WTC11 (cell line): ENCODE results near the gene ABHD6. TPM values are rescaled to one million over a fixed set of nuclear protein-coding genes. Genes with fewer than 3 reads are reported as not detected.

Source experiments
- ATF1 ChIP-seq: sonication (generic); formaldehyde crosslinking; IDR thresholded peaks from 2 replicates; pipeline ENCODE4 v1.8.1; 2023; ENCODE audit warnings: mild to moderate bottlenecking, moderate library complexity, missing genetic modification reagents
- CREM ChIP-seq: sonication (generic); formaldehyde crosslinking; IDR thresholded peaks from 2 replicates; pipeline ENCODE4 v1.8.1; 2022; ENCODE audit warnings: mild to moderate bottlenecking, missing genetic modification reagents, moderate library complexity
- ELF4 ChIP-seq: sonication (generic); formaldehyde crosslinking; IDR thresholded peaks from 2 replicates; pipeline ENCODE4 v1.8.1; 2022; ENCODE audit warnings: low read depth, mild to moderate bottlenecking, moderate library complexity, missing genetic modification reagents
- EMX1 ChIP-seq: fragments of 250-450 bp; sonication (Bioruptor Pico); IDR thresholded peaks from 2 replicates; pipeline ENCODE4 v1.8.0; 2021; ENCODE audit warnings: mild to moderate bottlenecking
- ETV6 ChIP-seq: sonication (generic); formaldehyde crosslinking; IDR thresholded peaks from 2 replicates; pipeline ENCODE4 v1.8.1; 2022; ENCODE audit warnings: mild to moderate bottlenecking, missing genetic modification reagents
- JUN ChIP-seq: sonication (generic); formaldehyde crosslinking; IDR thresholded peaks from 2 replicates; pipeline ENCODE4 v1.8.0; 2023; ENCODE audit warnings: mild to moderate bottlenecking, missing genetic modification reagents
- MYBL2 ChIP-seq: sonication (generic); formaldehyde crosslinking; IDR thresholded peaks from 2 replicates; pipeline ENCODE4 v1.8.1; 2023; ENCODE audit warnings: mild to moderate bottlenecking, moderate library complexity, missing genetic modification reagents
- NFE2L1 ChIP-seq: sonication (generic); formaldehyde crosslinking; IDR thresholded peaks from 2 replicates; pipeline ENCODE4 v1.8.1; 2023; ENCODE audit warnings: missing genetic modification reagents
- NR1H2 ChIP-seq: sonication (generic); formaldehyde crosslinking; IDR thresholded peaks from 2 replicates; pipeline ENCODE4 v1.9.0; 2021; ENCODE audit warnings: mild to moderate bottlenecking, moderate library complexity, missing genetic modification reagents
- NR3C1 ChIP-seq: sonication (generic); formaldehyde crosslinking; conservative IDR thresholded peaks from 2 replicates; pipeline ENCODE4 v1.8.1; 2023; ENCODE audit warnings: low read depth, mild to moderate bottlenecking, missing genetic modification reagents
- RELA ChIP-seq: sonication (generic); formaldehyde crosslinking; IDR thresholded peaks from 2 replicates; pipeline ENCODE4 v1.8.1; 2022; ENCODE audit warnings: missing genetic modification reagents, mild to moderate bottlenecking, borderline replicate concordance
- SMAD3 ChIP-seq: sonication (generic); formaldehyde crosslinking; IDR thresholded peaks from 2 replicates; pipeline ENCODE4 v1.8.0; 2022; ENCODE audit warnings: missing genetic modification reagents, mild to moderate bottlenecking, borderline replicate concordance
- ZNF232 ChIP-seq: sonication (generic); formaldehyde crosslinking; IDR thresholded peaks from 2 replicates; pipeline ENCODE4 v1.8.0; 2022; ENCODE audit warnings: mild to moderate bottlenecking, missing genetic modification reagents
- ZNF416 ChIP-seq: fragments of 250-450 bp; sonication (Bioruptor Pico); IDR thresholded peaks from 2 replicates; pipeline ENCODE4 v1.9.0; 2021; ENCODE audit warnings: mild to moderate bottlenecking, inconsistent platforms
- ZNF423 ChIP-seq: fragments of 250-450 bp; sonication (Bioruptor Pico); IDR thresholded peaks from 2 replicates; pipeline ENCODE4 v2.1.2; 2022; ENCODE audit warnings: mild to moderate bottlenecking, moderate library complexity
- total RNA-seq: library from RNA; stranded (reverse); gene quantifications from 3 replicates; pipeline ENCODE4 v1.2.3, GENCODE V29; 2021
- TF ChIP-seq, protein P1 (sequence below): sonication (generic); formaldehyde crosslinking; IDR thresholded peaks from 2 replicates; pipeline ENCODE4 v1.8.1; 2023; ENCODE audit warnings: mild to moderate bottlenecking, missing genetic modification reagents, moderate library complexity
- TF ChIP-seq, protein P2 (sequence below): sonication (generic); formaldehyde crosslinking; conservative IDR thresholded peaks from 2 replicates; pipeline ENCODE4 v1.8.1; 2023; ENCODE audit warnings: mild to moderate bottlenecking, low read depth, missing genetic modification reagents, moderate library complexity
- TF ChIP-seq, protein P3 (sequence below): sonication (generic); formaldehyde crosslinking; IDR thresholded peaks from 2 replicates; pipeline ENCODE4 v1.8.0; 2022; ENCODE audit warnings: mild to moderate bottlenecking, missing genetic modification reagents
- TF ChIP-seq, protein P4 (sequence below): sonication (generic); formaldehyde crosslinking; IDR thresholded peaks from 2 replicates; pipeline ENCODE4 v1.8.1; 2023; ENCODE audit warnings: mild to moderate bottlenecking, moderate library complexity, missing genetic modification reagents
- TF ChIP-seq, protein P5 (sequence below): sonication (generic); formaldehyde crosslinking; IDR thresholded peaks from 2 replicates; pipeline ENCODE4 v1.8.1; 2023; ENCODE audit warnings: mild to moderate bottlenecking, missing genetic modification reagents, moderate library complexity
- TF ChIP-seq, protein P6 (sequence below): fragments of 250-450 bp; sonication (Bioruptor Pico); conservative IDR thresholded peaks from 2 replicates; pipeline ENCODE4 v1.9.0; 2021; ENCODE audit warnings: mild to moderate bottlenecking
- TF ChIP-seq, protein P7 (sequence below): sonication (generic); formaldehyde crosslinking; IDR thresholded peaks from 2 replicates; pipeline ENCODE4 v1.8.1; 2022; ENCODE audit warnings: missing genetic modification reagents, borderline replicate concordance
- TF ChIP-seq, protein P8 (sequence below): sonication (generic); formaldehyde crosslinking; IDR thresholded peaks from 2 replicates; pipeline ENCODE4 v1.8.0; 2022; ENCODE audit warnings: mild to moderate bottlenecking, missing genetic modification reagents
- TF ChIP-seq, protein P9 (sequence below): fragments of 250-450 bp; sonication (Bioruptor Pico); IDR thresholded peaks from 2 replicates; pipeline ENCODE4 v1.8.0; 2021; ENCODE audit warnings: mild to moderate bottlenecking

ABHD6 gene
- total RNA-seq, 1 experiment from 2014 or later: 5.4 TPM

DNA sequence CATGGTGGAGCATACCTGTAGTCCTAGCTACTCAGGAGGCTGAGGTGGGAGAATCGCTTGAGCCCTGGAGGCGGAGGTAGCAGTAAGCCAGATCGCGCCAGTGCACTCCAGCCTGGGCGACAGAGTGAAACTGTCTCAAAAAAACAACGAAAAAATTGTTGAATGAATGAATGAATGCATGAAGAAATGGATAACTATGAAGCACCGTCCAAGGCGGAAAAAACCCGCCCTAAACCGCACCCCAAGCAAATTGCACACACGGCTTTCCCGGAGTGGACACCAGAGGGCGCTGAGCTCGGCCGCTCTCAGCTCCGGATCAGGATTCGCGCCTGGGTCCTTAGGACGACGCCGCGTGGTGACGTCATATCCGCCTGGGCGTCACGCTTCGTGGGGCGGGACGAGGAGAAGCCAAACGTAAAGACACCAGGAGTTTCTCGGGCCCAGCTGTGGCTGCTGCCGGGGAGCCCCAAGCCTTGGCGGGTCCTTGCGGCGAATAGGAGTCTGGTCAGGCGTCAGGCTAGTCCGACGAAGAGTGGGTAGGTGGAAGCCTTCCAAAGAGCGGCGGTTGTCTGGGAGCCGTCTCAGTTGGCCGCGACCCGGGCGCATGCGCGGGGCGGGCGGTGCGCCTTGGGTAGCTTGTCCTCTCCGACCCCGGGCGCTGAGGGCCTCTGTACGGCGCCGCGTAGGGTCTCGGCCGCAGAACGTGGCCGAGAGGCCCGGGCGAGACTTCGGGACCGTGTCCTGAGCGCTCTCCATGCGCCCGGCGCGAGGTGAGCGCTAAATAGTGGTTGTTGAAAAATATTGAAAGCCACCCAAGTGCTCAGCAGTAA is 68.5 kb downstream of the ABHD6 start, which contains the start of the genes HTD2 and RPP14 (continued):
- TF ChIP-seq, protein P1, sequence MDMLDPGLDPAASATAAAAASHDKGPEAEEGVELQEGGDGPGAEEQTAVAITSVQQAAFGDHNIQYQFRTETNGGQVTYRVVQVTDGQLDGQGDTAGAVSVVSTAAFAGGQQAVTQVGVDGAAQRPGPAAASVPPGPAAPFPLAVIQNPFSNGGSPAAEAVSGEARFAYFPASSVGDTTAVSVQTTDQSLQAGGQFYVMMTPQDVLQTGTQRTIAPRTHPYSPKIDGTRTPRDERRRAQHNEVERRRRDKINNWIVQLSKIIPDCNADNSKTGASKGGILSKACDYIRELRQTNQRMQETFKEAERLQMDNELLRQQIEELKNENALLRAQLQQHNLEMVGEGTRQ (CRISPR knock-in tag): no peak
- TF ChIP-seq ATF1 (CRISPR knock-in tag): no peak; the same call in 1 of the 2 replicates
- TF ChIP-seq, protein P2, sequence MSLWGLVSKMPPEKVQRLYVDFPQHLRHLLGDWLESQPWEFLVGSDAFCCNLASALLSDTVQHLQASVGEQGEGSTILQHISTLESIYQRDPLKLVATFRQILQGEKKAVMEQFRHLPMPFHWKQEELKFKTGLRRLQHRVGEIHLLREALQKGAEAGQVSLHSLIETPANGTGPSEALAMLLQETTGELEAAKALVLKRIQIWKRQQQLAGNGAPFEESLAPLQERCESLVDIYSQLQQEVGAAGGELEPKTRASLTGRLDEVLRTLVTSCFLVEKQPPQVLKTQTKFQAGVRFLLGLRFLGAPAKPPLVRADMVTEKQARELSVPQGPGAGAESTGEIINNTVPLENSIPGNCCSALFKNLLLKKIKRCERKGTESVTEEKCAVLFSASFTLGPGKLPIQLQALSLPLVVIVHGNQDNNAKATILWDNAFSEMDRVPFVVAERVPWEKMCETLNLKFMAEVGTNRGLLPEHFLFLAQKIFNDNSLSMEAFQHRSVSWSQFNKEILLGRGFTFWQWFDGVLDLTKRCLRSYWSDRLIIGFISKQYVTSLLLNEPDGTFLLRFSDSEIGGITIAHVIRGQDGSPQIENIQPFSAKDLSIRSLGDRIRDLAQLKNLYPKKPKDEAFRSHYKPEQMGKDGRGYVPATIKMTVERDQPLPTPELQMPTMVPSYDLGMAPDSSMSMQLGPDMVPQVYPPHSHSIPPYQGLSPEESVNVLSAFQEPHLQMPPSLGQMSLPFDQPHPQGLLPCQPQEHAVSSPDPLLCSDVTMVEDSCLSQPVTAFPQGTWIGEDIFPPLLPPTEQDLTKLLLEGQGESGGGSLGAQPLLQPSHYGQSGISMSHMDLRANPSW (CRISPR knock-in tag): no peak
- TF ChIP-seq NFE2L1 (CRISPR knock-in tag): no peak; the same call in 1 of the 2 replicates
- no peak for TF ChIP-seq NR1H2 (CRISPR knock-in tag)
- TF ChIP-seq, protein P3, sequence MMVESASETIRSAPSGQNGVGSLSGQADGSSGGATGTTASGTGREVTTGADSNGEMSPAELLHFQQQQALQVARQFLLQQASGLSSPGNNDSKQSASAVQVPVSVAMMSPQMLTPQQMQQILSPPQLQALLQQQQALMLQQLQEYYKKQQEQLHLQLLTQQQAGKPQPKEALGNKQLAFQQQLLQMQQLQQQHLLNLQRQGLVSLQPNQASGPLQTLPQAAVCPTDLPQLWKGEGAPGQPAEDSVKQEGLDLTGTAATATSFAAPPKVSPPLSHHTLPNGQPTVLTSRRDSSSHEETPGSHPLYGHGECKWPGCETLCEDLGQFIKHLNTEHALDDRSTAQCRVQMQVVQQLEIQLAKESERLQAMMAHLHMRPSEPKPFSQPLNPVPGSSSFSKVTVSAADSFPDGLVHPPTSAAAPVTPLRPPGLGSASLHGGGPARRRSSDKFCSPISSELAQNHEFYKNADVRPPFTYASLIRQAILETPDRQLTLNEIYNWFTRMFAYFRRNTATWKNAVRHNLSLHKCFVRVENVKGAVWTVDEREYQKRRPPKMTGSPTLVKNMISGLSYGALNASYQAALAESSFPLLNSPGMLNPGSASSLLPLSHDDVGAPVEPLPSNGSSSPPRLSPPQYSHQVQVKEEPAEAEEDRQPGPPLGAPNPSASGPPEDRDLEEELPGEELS: no peak; the same call in 1 of the 2 replicates
- TF ChIP-seq ZNF416 (CRISPR knock-in tag): no peak
- TF ChIP-seq, protein P4, sequence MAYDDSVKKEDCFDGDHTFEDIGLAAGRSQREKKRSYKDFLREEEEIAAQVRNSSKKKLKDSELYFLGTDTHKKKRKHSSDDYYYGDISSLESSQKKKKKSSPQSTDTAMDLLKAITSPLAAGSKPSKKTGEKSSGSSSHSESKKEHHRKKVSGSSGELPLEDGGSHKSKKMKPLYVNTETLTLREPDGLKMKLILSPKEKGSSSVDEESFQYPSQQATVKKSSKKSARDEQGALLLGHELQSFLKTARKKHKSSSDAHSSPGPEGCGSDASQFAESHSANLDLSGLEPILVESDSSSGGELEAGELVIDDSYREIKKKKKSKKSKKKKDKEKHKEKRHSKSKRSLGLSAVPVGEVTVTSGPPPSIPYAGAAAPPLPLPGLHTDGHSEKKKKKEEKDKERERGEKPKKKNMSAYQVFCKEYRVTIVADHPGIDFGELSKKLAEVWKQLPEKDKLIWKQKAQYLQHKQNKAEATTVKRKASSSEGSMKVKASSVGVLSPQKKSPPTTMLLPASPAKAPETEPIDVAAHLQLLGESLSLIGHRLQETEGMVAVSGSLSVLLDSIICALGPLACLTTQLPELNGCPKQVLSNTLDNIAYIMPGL (CRISPR knock-in tag): peak; percentile 88
- peak; percentile 94 for TF ChIP-seq ETV6 (CRISPR knock-in tag)
- TF ChIP-seq SMAD3 (CRISPR knock-in tag): no peak
- peak; percentile 55; the same call in 1 of the 2 replicates for TF ChIP-seq MYBL2 (CRISPR knock-in tag)
- TF ChIP-seq, protein P5, sequence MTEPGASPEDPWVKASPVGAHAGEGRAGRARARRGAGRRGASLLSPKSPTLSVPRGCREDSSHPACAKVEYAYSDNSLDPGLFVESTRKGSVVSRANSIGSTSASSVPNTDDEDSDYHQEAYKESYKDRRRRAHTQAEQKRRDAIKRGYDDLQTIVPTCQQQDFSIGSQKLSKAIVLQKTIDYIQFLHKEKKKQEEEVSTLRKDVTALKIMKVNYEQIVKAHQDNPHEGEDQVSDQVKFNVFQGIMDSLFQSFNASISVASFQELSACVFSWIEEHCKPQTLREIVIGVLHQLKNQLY (CRISPR knock-in tag): no peak
- TF ChIP-seq JUN (CRISPR knock-in tag): peak; percentile 77; the same call in 1 of the 2 replicates
- no peak for TF ChIP-seq EMX1 (CRISPR knock-in tag)
- TF ChIP-seq CREM (CRISPR knock-in tag): peak; percentile 98
- TF ChIP-seq, protein P6, sequence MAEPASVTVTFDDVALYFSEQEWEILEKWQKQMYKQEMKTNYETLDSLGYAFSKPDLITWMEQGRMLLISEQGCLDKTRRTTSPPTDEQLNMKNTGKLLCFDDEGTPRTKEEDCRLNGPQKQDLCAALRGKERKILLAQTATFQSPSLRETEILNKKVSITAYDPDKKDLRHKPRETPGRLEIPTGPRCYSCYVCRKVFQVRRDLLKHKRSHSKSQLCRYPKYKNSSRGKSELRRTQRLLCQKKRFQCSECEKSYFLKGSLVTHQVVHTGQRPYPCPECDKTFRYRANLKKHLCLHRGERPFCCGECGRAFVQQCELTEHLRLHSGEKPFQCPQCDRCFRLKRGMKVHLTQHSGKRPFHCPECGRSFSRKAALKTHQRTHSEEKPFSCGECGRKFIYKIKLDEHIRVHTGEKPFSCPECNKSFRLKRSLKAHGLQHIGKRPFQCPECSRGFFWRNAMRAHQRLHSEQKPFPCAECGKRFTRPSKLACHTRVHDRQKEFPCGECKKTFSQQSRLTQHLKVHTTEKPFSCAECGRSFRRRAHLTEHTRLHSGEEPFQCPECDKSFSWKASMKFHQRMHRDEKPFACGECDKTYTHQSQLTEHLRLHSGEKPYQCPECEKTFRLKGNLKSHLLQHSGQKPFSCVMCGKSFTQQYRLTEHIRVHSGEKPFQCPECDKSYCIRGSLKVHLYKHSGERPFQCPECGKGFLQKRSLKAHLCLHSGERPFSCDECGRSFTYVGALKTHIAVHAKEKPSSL (CRISPR knock-in tag): no peak
- TF ChIP-seq RELA (CRISPR knock-in tag): no peak
- TF ChIP-seq, protein P7, sequence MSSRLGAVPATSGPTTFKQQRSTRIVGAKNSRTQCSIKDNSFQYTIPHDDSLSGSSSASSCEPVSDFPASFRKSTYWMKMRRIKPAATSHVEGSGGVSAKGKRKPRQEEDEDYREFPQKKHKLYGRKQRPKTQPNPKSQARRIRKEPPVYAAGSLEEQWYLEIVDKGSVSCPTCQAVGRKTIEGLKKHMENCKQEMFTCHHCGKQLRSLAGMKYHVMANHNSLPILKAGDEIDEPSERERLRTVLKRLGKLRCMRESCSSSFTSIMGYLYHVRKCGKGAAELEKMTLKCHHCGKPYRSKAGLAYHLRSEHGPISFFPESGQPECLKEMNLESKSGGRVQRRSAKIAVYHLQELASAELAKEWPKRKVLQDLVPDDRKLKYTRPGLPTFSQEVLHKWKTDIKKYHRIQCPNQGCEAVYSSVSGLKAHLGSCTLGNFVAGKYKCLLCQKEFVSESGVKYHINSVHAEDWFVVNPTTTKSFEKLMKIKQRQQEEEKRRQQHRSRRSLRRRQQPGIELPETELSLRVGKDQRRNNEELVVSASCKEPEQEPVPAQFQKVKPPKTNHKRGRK (CRISPR knock-in tag): no peak
- TF ChIP-seq NR3C1 (CRISPR knock-in tag): no peak
- TF ChIP-seq ELF4: no peak
- TF ChIP-seq, protein P8, sequence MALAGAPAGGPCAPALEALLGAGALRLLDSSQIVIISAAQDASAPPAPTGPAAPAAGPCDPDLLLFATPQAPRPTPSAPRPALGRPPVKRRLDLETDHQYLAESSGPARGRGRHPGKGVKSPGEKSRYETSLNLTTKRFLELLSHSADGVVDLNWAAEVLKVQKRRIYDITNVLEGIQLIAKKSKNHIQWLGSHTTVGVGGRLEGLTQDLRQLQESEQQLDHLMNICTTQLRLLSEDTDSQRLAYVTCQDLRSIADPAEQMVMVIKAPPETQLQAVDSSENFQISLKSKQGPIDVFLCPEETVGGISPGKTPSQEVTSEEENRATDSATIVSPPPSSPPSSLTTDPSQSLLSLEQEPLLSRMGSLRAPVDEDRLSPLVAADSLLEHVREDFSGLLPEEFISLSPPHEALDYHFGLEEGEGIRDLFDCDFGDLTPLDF (CRISPR knock-in tag): no peak
- no peak for TF ChIP-seq ZNF232 (CRISPR knock-in tag)
- TF ChIP-seq, protein P9, sequence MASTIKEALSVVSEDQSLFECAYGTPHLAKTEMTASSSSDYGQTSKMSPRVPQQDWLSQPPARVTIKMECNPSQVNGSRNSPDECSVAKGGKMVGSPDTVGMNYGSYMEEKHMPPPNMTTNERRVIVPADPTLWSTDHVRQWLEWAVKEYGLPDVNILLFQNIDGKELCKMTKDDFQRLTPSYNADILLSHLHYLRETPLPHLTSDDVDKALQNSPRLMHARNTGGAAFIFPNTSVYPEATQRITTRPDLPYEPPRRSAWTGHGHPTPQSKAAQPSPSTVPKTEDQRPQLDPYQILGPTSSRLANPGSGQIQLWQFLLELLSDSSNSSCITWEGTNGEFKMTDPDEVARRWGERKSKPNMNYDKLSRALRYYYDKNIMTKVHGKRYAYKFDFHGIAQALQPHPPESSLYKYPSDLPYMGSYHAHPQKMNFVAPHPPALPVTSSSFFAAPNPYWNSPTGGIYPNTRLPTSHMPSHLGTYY (CRISPR knock-in tag): no peak
- no peak for TF ChIP-seq ZNF423
